HUES48 (cell line): Measurements from ENCODE around the gene ICA1.

Experiments
- H3K27ac ChIP-seq: one replicate; pipeline ENCODE4 v1.7.0; 2013; ENCODE audit warnings: low read depth, low read length, inconsistent platforms
- H3K27me3 ChIP-seq: 2 replicates; pipeline ENCODE4 v1.6.1; 2013; ENCODE audit warnings: mild to moderate bottlenecking, low read length; ENCODE audit not compliant: control insufficient read depth, insufficient read depth
- H3K36me3 ChIP-seq: 2 replicates; pipeline ENCODE4 v1.6.1; 2013; ENCODE audit warnings: low read length; ENCODE audit not compliant: control insufficient read depth, insufficient read depth
- H3K4me1 ChIP-seq: 2 replicates; pipeline ENCODE4 v1.6.1; 2013; ENCODE audit warnings: mild to moderate bottlenecking, low read length; ENCODE audit not compliant: control insufficient read depth, insufficient read depth
- H3K4me3 ChIP-seq: 2 replicates; pipeline ENCODE4 v1.5.1; 2013; ENCODE audit warnings: mild to moderate bottlenecking, low read depth, low read length
- H3K9ac ChIP-seq: 2 replicates; pipeline ENCODE4 v1.6.1; 2013; ENCODE audit warnings: mild to moderate bottlenecking, low read depth, low read length, moderate library complexity
- H3K9me3 ChIP-seq: 2 replicates; pipeline ENCODE4 v1.6.1; 2013; ENCODE audit warnings: low read length; ENCODE audit not compliant: control insufficient read depth, insufficient read depth

ICA1 gene

DNA sequence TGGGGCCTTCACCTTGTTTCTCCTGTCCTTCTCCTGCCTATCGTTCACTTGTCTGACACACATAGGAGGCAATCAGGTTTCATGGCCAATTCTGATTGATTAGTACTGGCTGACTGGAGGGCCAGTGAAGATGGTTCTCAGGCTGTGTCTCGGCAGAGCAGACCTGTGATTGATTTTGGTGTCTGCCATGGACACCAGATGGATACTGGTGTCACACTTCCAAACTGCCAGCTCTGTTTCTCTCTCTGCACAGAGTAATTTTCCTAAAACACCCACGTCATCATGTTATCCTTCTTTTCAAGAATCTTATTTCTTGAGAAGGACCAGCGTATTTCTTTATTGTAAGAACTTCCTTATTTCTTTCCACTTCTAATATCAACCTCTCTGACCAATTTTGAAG is 117.1 kb downstream of the ICA1 start:
- Histone ChIP-seq H3K9ac (no peak overlapping the region), H3K27me3 (no peaks in the 10 kb centered on the region), H3K4me3 (no peak overlapping the region), H3K27ac (no peak overlapping the region), H3K9me3 (no peaks in the 10 kb centered on the region), H3K36me3 (no peaks in the 10 kb centered on the region), H3K4me1 (peaks cover 25% of the 10 kb centered on the region)

DNA sequence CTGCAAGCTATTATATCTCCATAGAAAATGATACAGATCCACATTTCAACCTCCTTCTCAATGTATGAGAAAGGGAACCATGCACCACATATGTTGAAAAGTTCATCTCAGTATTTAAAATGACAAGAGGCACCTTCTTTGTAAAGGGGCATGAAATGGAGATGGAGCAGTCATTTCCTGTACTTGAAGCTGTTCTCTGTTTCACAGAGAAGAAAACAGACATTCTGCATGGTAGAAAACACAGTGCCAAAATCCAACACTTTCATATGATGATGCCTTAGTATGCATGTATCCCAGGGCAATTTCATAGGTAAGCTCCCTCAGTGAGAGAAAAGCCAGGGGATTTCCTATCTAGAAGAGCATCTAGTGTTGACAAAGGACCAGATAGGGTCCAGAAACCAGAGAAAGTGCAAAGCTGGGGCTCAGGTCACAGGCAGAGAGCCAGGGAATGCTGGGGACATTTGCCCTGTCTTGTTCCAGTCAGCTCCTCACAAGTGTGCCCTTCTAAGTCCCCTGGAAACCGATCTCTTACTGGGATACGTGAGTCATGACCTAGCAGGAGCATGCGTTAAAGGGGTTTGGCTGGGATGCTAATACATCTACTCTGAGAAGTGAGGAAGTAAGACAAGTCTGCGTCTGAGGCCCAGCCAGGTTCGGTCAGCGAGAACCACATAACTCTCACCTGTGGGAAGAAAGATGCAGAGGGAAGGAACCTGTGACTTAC is 118.7 kb downstream of the ICA1 start:
- no peaks in the 10 kb centered on the region for H3K36me3 ChIP-seq
- H3K27me3 ChIP-seq: no peaks in the 10 kb centered on the region
- H3K4me1 ChIP-seq: peaks cover 15% of the 10 kb centered on the region
- no peak overlapping the region for H3K9ac ChIP-seq
- no peak overlapping the region for H3K4me3 ChIP-seq
- no peaks in the 10 kb centered on the region for H3K9me3 ChIP-seq
- no peak overlapping the region for H3K27ac ChIP-seq

DNA sequence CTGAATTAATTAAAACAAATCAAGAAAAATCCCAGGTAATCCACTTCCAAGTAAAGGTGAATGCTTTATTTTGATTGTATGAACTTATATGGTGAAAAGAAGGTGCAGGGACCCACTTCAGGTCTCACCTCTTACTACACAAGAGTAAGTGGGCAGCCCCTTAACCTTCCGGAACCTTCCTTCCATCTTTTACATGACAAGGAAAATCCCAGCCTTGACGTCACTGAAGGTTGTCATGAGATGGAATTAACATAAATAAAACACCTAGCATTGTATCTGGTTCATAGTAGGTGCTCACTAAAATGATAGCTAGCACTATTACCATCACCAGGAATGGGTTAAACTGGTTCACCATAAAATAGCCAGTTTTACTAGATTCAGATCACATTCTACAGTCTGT is 119.5 kb downstream of the ICA1 start:
- peaks cover 11% of the 10 kb centered on the region for H3K4me1 ChIP-seq
- no peak overlapping the region for H3K27ac ChIP-seq
- H3K27me3 ChIP-seq: no peaks in the 10 kb centered on the region
- H3K9ac ChIP-seq: no peak overlapping the region
- H3K4me3 ChIP-seq: no peak overlapping the region
- no peaks in the 10 kb centered on the region for H3K9me3 ChIP-seq
- no peaks in the 10 kb centered on the region for H3K36me3 ChIP-seq

DNA sequence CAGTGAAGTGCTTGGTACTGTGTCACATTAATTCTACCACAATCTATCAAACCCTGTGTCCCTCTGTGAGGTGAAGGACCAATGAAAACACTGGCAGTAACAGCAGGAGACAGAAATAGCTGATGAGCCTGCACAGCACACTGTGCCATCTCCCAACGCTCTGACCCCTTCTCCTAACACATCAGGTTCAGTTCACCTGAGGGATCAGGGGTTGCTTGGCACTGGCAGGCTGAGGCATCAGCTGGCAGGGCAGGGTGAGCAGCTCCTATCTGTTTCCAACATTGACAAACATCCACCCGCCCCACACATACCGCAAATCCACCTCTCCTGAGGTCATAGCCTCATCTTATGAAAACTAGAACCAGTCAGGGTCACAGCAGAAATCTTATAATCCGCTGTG is 120.9 kb downstream of the ICA1 start:
- H3K9ac ChIP-seq: no peak overlapping the region
- no peaks in the 10 kb centered on the region for H3K27me3 ChIP-seq
- no peaks in the 10 kb centered on the region for H3K36me3 ChIP-seq
- H3K27ac ChIP-seq: no peak overlapping the region
- H3K9me3 ChIP-seq: no peaks in the 10 kb centered on the region
- H3K4me3 ChIP-seq: no peak overlapping the region
- H3K4me1 ChIP-seq: no peaks in the 10 kb centered on the region

DNA sequence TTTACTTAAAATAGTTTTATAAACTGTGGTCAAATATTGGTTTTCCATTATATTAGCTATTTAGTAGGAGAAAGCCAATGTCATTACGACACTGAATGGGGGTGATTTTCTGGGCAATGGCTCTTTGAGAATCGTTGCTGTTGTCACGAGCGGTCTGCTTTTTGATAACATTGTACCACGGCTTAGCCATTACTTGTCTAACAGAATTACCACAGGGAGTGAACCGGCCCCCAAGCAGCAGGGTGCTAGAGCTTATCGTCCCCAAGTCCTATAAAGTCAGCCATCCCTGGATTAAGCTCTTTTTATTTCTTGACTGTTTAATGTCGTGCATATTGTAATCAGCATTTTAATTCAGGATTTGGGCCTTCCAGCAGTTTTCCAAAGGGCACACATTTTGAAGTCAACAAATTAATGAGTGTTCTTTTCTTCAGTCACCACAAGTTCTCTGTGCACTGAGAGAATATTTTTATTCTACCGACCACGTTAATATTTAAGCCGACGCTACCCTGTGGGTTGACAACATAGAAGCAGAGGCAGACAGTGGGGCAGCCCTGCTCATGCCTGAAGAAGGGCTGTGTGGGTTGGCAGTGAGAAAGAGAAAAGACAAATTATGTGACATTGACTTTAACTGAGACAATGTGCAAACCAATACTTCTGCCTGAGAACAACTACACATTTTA is 125.8 kb downstream of the ICA1 start:
- no peaks in the 10 kb centered on the region for H3K9me3 ChIP-seq
- H3K4me3 ChIP-seq: no peak overlapping the region
- no peaks in the 10 kb centered on the region for H3K27me3 ChIP-seq
- H3K4me1 ChIP-seq: no peaks in the 10 kb centered on the region
- no peak overlapping the region for H3K27ac ChIP-seq
- H3K9ac ChIP-seq: no peak overlapping the region
- H3K36me3 ChIP-seq: no peaks in the 10 kb centered on the region

DNA sequence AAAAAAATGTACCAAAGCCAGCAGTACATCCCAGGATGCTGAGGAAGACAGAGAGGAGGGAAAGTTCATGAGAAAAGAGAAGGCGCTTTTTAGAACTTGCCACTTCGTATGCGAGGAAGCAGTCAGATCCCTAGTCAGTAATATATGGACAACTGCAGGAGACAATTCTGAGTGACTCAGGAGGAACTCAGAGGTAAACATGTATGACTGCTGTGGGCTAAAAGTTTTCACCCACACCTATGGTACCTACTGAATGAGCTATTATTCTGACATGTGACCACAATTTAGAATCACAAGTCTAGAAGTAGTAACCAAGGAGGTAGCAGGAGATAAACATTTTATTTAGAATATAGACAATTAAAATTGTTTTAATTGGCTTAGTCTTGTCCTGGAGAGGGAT is 126.5 kb downstream of the ICA1 start:
- no peaks in the 10 kb centered on the region for H3K36me3 ChIP-seq
- H3K4me1 ChIP-seq: no peaks in the 10 kb centered on the region
- no peak overlapping the region for H3K9ac ChIP-seq
- H3K4me3 ChIP-seq: no peak overlapping the region
- no peaks in the 10 kb centered on the region for H3K27me3 ChIP-seq
- no peaks in the 10 kb centered on the region for H3K9me3 ChIP-seq
- no peak overlapping the region for H3K27ac ChIP-seq

DNA sequence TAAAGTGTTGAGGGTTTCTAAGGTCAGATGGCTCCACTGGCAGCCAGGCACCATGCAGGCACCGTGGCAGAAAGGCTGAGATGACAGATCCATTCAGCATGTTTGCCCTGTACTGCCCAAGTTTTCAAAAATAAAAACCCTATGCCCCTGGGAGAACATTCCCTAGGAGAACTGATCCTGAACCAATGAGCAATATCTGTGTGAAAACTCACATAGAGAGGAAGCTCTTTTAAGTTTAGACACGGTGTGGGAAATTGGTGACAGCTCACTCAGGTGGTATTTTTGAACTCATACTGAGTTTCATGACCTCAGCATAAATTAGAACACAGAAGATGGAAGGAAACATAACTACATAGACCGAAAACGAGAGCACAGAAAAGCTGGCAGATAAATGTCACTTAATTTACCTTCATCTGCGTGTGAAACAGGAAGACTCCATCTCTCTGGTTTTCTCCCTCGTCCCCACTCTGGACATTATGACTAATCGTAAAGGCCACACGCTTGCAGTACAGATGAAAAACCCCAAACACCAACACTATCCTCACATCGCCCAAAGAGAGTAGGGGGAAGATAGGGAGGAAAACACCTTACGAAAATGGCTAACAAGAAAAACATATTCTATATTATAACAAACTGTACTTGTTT is 127.8 kb downstream of the ICA1 start:
- Histone ChIP-seq H3K27me3 (no peaks in the 10 kb centered on the region), H3K27ac (no peak overlapping the region), H3K36me3 (no peaks in the 10 kb centered on the region), H3K4me1 (no peaks in the 10 kb centered on the region), H3K4me3 (no peak overlapping the region), H3K9ac (no peak overlapping the region), H3K9me3 (no peaks in the 10 kb centered on the region)

DNA sequence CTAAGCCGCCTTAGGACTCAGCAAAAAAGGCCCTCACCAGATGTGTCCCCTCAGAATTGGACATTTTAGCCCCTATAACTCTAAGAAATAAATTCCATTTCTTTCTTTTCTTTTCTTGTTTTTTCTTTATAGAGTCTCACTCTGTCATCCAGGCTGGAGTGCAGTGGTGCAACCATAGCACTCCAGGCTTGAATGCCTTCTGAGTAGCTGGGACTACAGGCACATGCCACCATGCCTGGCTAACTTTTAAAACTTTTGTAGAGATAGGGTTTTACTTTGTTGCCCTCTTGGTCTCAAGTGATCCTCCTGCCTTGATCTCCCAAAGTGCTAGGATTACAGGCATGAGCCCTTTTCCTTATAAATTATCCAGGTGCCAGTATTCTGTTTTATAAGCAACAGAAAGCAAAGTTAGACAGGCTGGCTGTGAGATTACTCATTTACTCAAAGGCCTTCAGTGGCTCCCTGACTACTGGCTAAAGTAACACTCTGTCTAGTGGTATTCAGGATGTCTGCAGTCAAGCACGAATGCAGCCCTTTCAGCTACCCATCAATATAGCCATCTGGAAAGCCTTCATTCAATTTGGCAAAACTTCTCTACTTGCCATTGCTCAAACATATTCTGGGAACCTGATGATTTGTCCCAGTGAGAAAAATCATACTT is 128.6 kb downstream of the ICA1 start:
- Histone ChIP-seq H3K4me1 (no peaks in the 10 kb centered on the region), H3K27me3 (no peaks in the 10 kb centered on the region)

DNA sequence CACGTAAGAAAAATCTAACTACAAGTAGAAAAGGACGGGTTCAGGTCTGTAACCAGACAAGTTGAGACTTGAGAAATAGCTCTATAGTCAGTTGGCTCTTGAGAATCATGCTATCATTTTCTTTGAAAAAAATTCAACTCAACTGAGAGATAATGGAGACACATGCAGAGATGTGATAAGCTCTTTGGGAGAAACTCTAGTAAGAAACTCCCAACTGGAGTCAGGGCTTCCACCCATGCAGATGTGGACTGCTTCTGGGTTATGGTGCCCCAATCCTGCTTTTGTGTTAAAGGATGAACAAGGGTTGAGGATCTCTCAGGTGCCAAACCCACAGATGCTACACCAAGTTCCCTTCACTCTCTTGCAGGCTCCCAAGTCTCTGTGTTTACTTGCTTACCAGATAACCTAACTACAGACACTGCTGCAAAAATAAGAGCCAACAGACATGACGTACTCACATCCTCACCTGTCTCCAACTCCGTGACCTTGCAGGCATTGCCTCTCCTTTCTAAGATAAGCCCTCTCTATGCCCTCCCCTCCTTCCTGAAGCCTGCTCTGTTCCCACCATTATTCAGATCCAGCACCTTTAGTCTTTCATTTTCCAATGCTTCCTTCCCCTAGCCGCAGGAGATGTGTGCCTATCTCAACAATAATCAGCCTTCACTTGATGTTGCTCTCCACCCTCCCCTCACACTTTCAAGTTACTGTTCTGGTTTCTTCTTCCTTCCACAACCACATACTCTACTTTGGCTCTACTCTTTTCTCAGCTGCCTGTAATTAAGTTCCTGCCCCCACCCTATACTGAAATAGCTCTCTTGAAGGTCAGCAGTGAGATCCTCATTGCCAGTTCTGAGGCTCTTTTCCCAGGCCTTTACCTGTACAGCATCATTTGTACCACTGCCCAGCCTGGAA is 130.0 kb downstream of the ICA1 start:
- H3K36me3 ChIP-seq: no peaks in the 10 kb centered on the region
- H3K27me3 ChIP-seq: no peaks in the 10 kb centered on the region
- H3K9ac ChIP-seq: no peak overlapping the region
- no peaks in the 10 kb centered on the region for H3K9me3 ChIP-seq
- H3K4me1 ChIP-seq: no peaks in the 10 kb centered on the region
- H3K4me3 ChIP-seq: no peak overlapping the region
- H3K27ac ChIP-seq: no peak overlapping the region

More for the DNA sequence above, 128.6 kb downstream of the ICA1 start:
- H3K4me3 ChIP-seq: no peak overlapping the region
- no peaks in the 10 kb centered on the region for H3K36me3 ChIP-seq
- H3K9me3 ChIP-seq: no peaks in the 10 kb centered on the region
- no peak overlapping the region for H3K27ac ChIP-seq
- H3K9ac ChIP-seq: no peak overlapping the region

DNA sequence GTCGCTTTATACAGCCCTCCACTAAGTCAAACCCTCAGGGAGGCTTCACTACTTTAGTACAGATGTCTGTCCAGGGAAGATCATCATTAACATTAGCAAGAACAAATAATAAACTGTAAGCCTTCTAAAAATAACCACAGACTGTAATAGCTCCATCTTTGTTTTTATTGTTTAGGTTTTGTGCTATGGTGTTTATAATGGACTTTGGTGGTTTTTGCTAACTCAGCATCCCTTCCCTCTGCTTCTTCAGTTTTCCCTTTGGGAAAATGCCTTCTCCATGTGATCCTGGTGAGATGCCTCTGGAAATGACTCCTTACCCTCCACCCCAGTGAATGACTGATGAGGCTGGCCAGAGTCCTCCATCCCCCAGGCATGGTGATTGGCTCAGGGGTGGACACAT is 131.3 kb downstream of the ICA1 start:
- Histone ChIP-seq H3K36me3 (no peaks in the 10 kb centered on the region), H3K4me3 (no peak overlapping the region), H3K9me3 (no peaks in the 10 kb centered on the region), H3K27ac (no peak overlapping the region), H3K27me3 (no peaks in the 10 kb centered on the region), H3K9ac (no peak overlapping the region), H3K4me1 (no peaks in the 10 kb centered on the region)
